Neural cell (in vitro differentiated cells): ENCODE measurements around the gene NOS1AP. TPM values are rescaled to one million over a fixed set of nuclear protein-coding genes. Genes with fewer than 3 reads are reported as not detected.

Experiments
- H2AFZ ChIP-seq: fragments of 200-600, 300-800 bp; sonication (generic), shearing (Covaris generic); 2 replicates; pipeline ENCODE4 v1.6.0; 2014; ENCODE audit warnings: low read depth, mild to moderate bottlenecking, antibody characterized with exemption, low read length, moderate library complexity
- H3F3A ChIP-seq: fragments of 200-600 bp; shearing (Covaris generic); 2 replicates; pipeline ENCODE4 v1.6.1; 2016; ENCODE audit warnings: mild to moderate bottlenecking, moderate library complexity, mixed read lengths, antibody characterized with exemption, low read length; ENCODE audit not compliant: insufficient read depth, poor library complexity, severe bottlenecking
- H3K27ac ChIP-seq: fragments of 200-600, 300-800 bp; sonication (generic), shearing (Covaris generic); 2 replicates; pipeline ENCODE4 v1.5.1; 2014; ENCODE audit warnings: mild to moderate bottlenecking, low read length, moderate library complexity
- H3K27me3 ChIP-seq: fragments of 300-800, 200-600 bp; sonication (generic), shearing (Covaris generic); 2 replicates; pipeline ENCODE4 v1.6.0; 2014; ENCODE audit warnings: mild to moderate bottlenecking, low read depth, low read length, moderate library complexity; ENCODE audit not compliant: insufficient read depth
- H3K36me3 ChIP-seq: fragments of 300-800, 200-600 bp; sonication (generic), shearing (Covaris generic); 2 replicates; pipeline ENCODE4 v1.5.1; 2014; ENCODE audit warnings: mild to moderate bottlenecking, antibody characterized with exemption, low read length, moderate library complexity; ENCODE audit not compliant: insufficient read depth
- H3K4me2 ChIP-seq: fragments of 300-800, 200-600 bp; sonication (generic), shearing (Covaris generic); 2 replicates; pipeline ENCODE4 v1.6.0; 2014; ENCODE audit warnings: mild to moderate bottlenecking, low read length
- H3K4me3 ChIP-seq: fragments of 300-800, 200-600 bp; sonication (generic), shearing (Covaris generic); 2 replicates; pipeline ENCODE4 v1.5.1; 2014; ENCODE audit warnings: mild to moderate bottlenecking, low read length, moderate library complexity
- H3K79me2 ChIP-seq: fragments of 200-600 bp; shearing (Covaris generic); replicated peaks from 2 replicates; pipeline ENCODE4 v1.6.0; 2014; ENCODE audit warnings: mild to moderate bottlenecking, low read length, moderate library complexity; ENCODE audit not compliant: insufficient read depth
- H3K9ac ChIP-seq: fragments of 300-800, 200-600 bp; sonication (generic), shearing (Covaris generic); 2 replicates; pipeline ENCODE4 v1.6.1; 2016; ENCODE audit warnings: mild to moderate bottlenecking, low read length, mixed read lengths
- H3K9me2 ChIP-seq: fragments of 200-600 bp; shearing (Covaris generic); 2 replicates; pipeline ENCODE4 v1.6.1; 2016; ENCODE audit warnings: mild to moderate bottlenecking, low read length, mixed read lengths; ENCODE audit not compliant: insufficient read depth
- H3K9me3 ChIP-seq: fragments of 200-600, 300-800 bp; sonication (generic), shearing (Covaris generic); 2 replicates; pipeline ENCODE4 v1.6.1; 2016; ENCODE audit warnings: mild to moderate bottlenecking, mixed run types, low read length, moderate library complexity, mixed read lengths
- H4K20me1 ChIP-seq: fragments of 200-600 bp; shearing (Covaris generic); 2 replicates; pipeline ENCODE4 v1.6.1; 2016; ENCODE audit warnings: mild to moderate bottlenecking, mixed run types; ENCODE audit not compliant: insufficient read depth
- CTCF ChIP-seq: fragments of 450-650 bp; IDR thresholded peaks from 2 replicates; pipeline ENCODE4 v1.5.1; 2014; ENCODE audit warnings: antibody characterized with exemption, mild to moderate bottlenecking, moderate library complexity; ENCODE audit not compliant: poor library complexity, severe bottlenecking
- EP300 ChIP-seq: fragments of 450-650 bp; conservative IDR thresholded peaks from 2 replicates; pipeline ENCODE4 v1.6.1; 2014; ENCODE audit warnings: antibody characterized with exemption, mild to moderate bottlenecking, moderate library complexity; ENCODE audit not compliant: poor library complexity, severe bottlenecking
- EZH2 ChIP-seq: fragments of 200-600, 300-800 bp; shearing (Covaris generic), sonication (generic); IDR thresholded peaks from 2 replicates; pipeline ENCODE4 v1.6.1; 2014; ENCODE audit warnings: antibody characterized with exemption, low read length, borderline replicate concordance, mild to moderate bottlenecking; ENCODE audit not compliant: insufficient read depth, poor library complexity, severe bottlenecking
- POLR2AphosphoS5 ChIP-seq: IDR thresholded peaks from 2 replicates; pipeline ENCODE4 v1.6.1; 2012
- REST ChIP-seq: IDR thresholded peaks from 2 replicates; pipeline ENCODE4 v1.6.1; 2012; ENCODE audit warnings: borderline replicate concordance
- SMC3 ChIP-seq: fragments of 450-650 bp; conservative IDR thresholded peaks from 2 replicates; pipeline ENCODE4 v1.6.1; 2014; ENCODE audit warnings: antibody characterized with exemption, mild to moderate bottlenecking, moderate library complexity; ENCODE audit not compliant: poor library complexity
- polyA plus RNA-seq: library from polyadenylated mRNA; depleted of rRNA; stranded (reverse); fragments of >200 nt; gene quantifications from 2 replicates; pipeline ENCODE4 v1.2.3, GENCODE V29; 2014

NOS1AP gene
- polyA plus RNA-seq, 1 donor from 2014 or later: 5.3 TPM

- Histone ChIP-seq H3F3A (no peaks in the 10 kb centered on the region), H4K20me1 (no peaks in the 10 kb centered on the region), H2AFZ (no peak overlapping the region), H3K4me2 (no peak overlapping the region), H3K27ac (no peak overlapping the region), H3K36me3 (no peaks in the 10 kb centered on the region), H3K9me2 (no peaks in the 10 kb centered on the region), H3K9me3 (no peaks in the 10 kb centered on the region), H3K27me3 (no peaks in the 10 kb centered on the region), H3K79me2 (no peaks in the 10 kb centered on the region), H3K4me3 (no peak overlapping the region), H3K9ac (no peak overlapping the region)
- TF ChIP-seq EP300: no peak
- TF ChIP-seq POLR2AphosphoS5: no peak
- TF ChIP-seq REST: no peak
- TF ChIP-seq SMC3: no peak
Measured at GRCh38 chr1:162370721-162371120, 301.2 kb downstream of the NOS1AP start.

GRCh38 chr1:162371611-162372010 is 302.1 kb downstream of the NOS1AP start:
- no peaks in the 10 kb centered on the region for H3K27me3 ChIP-seq
- H3K27ac ChIP-seq: no peak overlapping the region
- H3K4me2 ChIP-seq: no peak overlapping the region
- H2AFZ ChIP-seq: no peak overlapping the region
- H3K36me3 ChIP-seq: no peaks in the 10 kb centered on the region
- no peak overlapping the region for H3K9ac ChIP-seq
- no peaks in the 10 kb centered on the region for H3K9me3 ChIP-seq
- no peaks in the 10 kb centered on the region for H4K20me1 ChIP-seq
- TF ChIP-seq EP300 (no peak), CTCF (no peak), REST (no peak), EZH2 (no peak)
- H3K79me2 ChIP-seq: no peaks in the 10 kb centered on the region
- H3F3A ChIP-seq: no peaks in the 10 kb centered on the region
- H3K4me3 ChIP-seq: no peak overlapping the region
- H3K9me2 ChIP-seq: no peaks in the 10 kb centered on the region
